Measurements from ENCODE around the gene PLD6.
"Not testable (repeated sequence)": the region's sequence is repeated elsewhere in the genome, so short reads cannot be mapped to it uniquely, and the experiment has no call there.

Gene PLD6

GRCh38 chr17:17191346-17191792 lies 14.8 kb downstream of the PLD6 start:
- H3K4me1 ChIP-seq (ENCODE audit: insufficient read depth, low read length) = peaks cover 5% of the 10 kb centered on the region; the same call in 1 of the 2 replicates
- H3K27ac ChIP-seq (ENCODE audit: low read length) = no peak overlapping the region
- no peak overlapping the region for H3K9ac ChIP-seq (ENCODE audit: low read depth, low read length)
- no peaks in the 10 kb centered on the region for H3K36me3 ChIP-seq (ENCODE audit: insufficient read depth, low read depth, low read length)
- H3K4me3 ChIP-seq (ENCODE audit: low read length) = no peak overlapping the region
- H3K9me3 ChIP-seq (ENCODE audit: insufficient read depth, low read depth, low read length) = no peaks in the 10 kb centered on the region
- H3K27me3 ChIP-seq (ENCODE audit: insufficient read depth, low read length) = no peaks in the 10 kb centered on the region

- Histone ChIP-seq H3K9ac (ENCODE audit: low read depth, low read length) (no peak overlapping the region), H3K27me3 (ENCODE audit: insufficient read depth, low read length) (no peaks in the 10 kb centered on the region), H3K4me1 (ENCODE audit: insufficient read depth, low read length) (peaks cover 5% of the 10 kb centered on the region; the same call in 1 of the 2 replicates), H3K27ac (ENCODE audit: low read length) (no peak overlapping the region), H3K4me3 (ENCODE audit: low read length) (no peak overlapping the region), H3K36me3 (ENCODE audit: insufficient read depth, low read depth, low read length) (no peaks in the 10 kb centered on the region), H3K9me3 (ENCODE audit: insufficient read depth, low read depth, low read length) (no peaks in the 10 kb centered on the region)
Observed at GRCh38 chr17:17190188-17190587, 15.9 kb downstream of the PLD6 start.

- H3K27me3 ChIP-seq (ENCODE audit: insufficient read depth, low read length) = no peaks in the 10 kb centered on the region
- H3K9me3 ChIP-seq (ENCODE audit: insufficient read depth, low read depth, low read length) = no peaks in the 10 kb centered on the region
- no peak overlapping the region for H3K27ac ChIP-seq (ENCODE audit: low read length)
- peaks cover 5% of the 10 kb centered on the region; the same call in 1 of the 2 replicates for H3K4me1 ChIP-seq (ENCODE audit: insufficient read depth, low read length)
- H3K4me3 ChIP-seq (ENCODE audit: low read length) = no peak overlapping the region
- no peak overlapping the region for H3K9ac ChIP-seq (ENCODE audit: low read depth, low read length)
- H3K36me3 ChIP-seq (ENCODE audit: insufficient read depth, low read depth, low read length) = 0 out of 2 replicates have a peak, but pooled peaks cover under 1% of the 10 kb centered on the region
Observed at GRCh38 chr17:17189559-17189958, 16.6 kb downstream of the PLD6 start.

GRCh38 chr17:17188586-17188985 lies 17.5 kb downstream of the PLD6 start:
- Histone ChIP-seq H3K9me3 (ENCODE audit: insufficient read depth, low read depth, low read length) (no peaks in the 10 kb centered on the region), H3K4me1 (ENCODE audit: insufficient read depth, low read length) (peaks cover 5% of the 10 kb centered on the region; the same call in 1 of the 2 replicates), H3K36me3 (ENCODE audit: insufficient read depth, low read depth, low read length) (peaks cover 9% of the 10 kb centered on the region; the same call in 1 of the 2 replicates), H3K4me3 (ENCODE audit: low read length) (no peak overlapping the region), H3K27me3 (ENCODE audit: insufficient read depth, low read length) (no peaks in the 10 kb centered on the region), H3K27ac (ENCODE audit: low read length) (no peak overlapping the region), H3K9ac (ENCODE audit: low read depth, low read length) (no peak overlapping the region)

- H3K27ac ChIP-seq (ENCODE audit: low read length) = no peak overlapping the region
- no peak overlapping the region for H3K9ac ChIP-seq (ENCODE audit: low read depth, low read length)
- peaks cover 22% of the 10 kb centered on the region; the same call in 1 of the 2 replicates for H3K36me3 ChIP-seq (ENCODE audit: insufficient read depth, low read depth, low read length)
- H3K27me3 ChIP-seq (ENCODE audit: insufficient read depth, low read length) = no peaks in the 10 kb centered on the region
- no peaks in the 10 kb centered on the region for H3K9me3 ChIP-seq (ENCODE audit: insufficient read depth, low read depth, low read length)
- no peak overlapping the region for H3K4me3 ChIP-seq (ENCODE audit: low read length)
- peaks cover 2% of the 10 kb centered on the region; the same call in 1 of the 2 replicates for H3K4me1 ChIP-seq (ENCODE audit: insufficient read depth, low read length)
Observed at GRCh38 chr17:17186551-17187505, 19.3 kb downstream of the PLD6 start.

GRCh38 chr17:17186051-17186450 lies 20.1 kb downstream of the PLD6 start:
- Histone ChIP-seq H3K9me3 (ENCODE audit: insufficient read depth, low read depth, low read length) (no peaks in the 10 kb centered on the region), H3K4me3 (ENCODE audit: low read length) (no peak overlapping the region), H3K9ac (ENCODE audit: low read depth, low read length) (no peak overlapping the region), H3K4me1 (ENCODE audit: insufficient read depth, low read length) (no peaks in the 10 kb centered on the region; the same call in 1 of the 2 replicates), H3K27ac (ENCODE audit: low read length) (no peak overlapping the region), H3K27me3 (ENCODE audit: insufficient read depth, low read length) (no peaks in the 10 kb centered on the region), H3K36me3 (ENCODE audit: insufficient read depth, low read depth, low read length) (peaks cover 28% of the 10 kb centered on the region)

- H3K4me1 ChIP-seq (ENCODE audit: insufficient read depth, low read length); H3K27me3 ChIP-seq (ENCODE audit: insufficient read depth, low read length); H3K9ac ChIP-seq (ENCODE audit: low read depth, low read length); H3K9me3 ChIP-seq (ENCODE audit: insufficient read depth, low read depth, low read length); H3K27ac ChIP-seq (ENCODE audit: low read length); H3K4me3 ChIP-seq (ENCODE audit: low read length): not testable (repeated sequence)
- H3K36me3 ChIP-seq (ENCODE audit: insufficient read depth, low read depth, low read length) = peaks cover 37% of the 10 kb centered on the region
Observed at GRCh38 chr17:17184985-17185757, 21.0 kb downstream of the PLD6 start.

- H3K4me3 ChIP-seq (ENCODE audit: low read length) = no peak overlapping the region
- H3K36me3 ChIP-seq (ENCODE audit: insufficient read depth, low read depth, low read length) = peaks cover 46% of the 10 kb centered on the region
- no peaks in the 10 kb centered on the region for H3K9me3 ChIP-seq (ENCODE audit: insufficient read depth, low read depth, low read length)
- no peaks in the 10 kb centered on the region for H3K4me1 ChIP-seq (ENCODE audit: insufficient read depth, low read length)
- H3K27me3 ChIP-seq (ENCODE audit: insufficient read depth, low read length) = no peaks in the 10 kb centered on the region
- H3K9ac ChIP-seq (ENCODE audit: low read depth, low read length) = no peak overlapping the region
- no peak overlapping the region for H3K27ac ChIP-seq (ENCODE audit: low read length)
Observed at GRCh38 chr17:17183744-17184143, 22.4 kb downstream of the PLD6 start.

- Histone ChIP-seq H3K4me1 (ENCODE audit: insufficient read depth, low read length) (no peaks in the 10 kb centered on the region), H3K27ac (ENCODE audit: low read length) (no peak overlapping the region), H3K9ac (ENCODE audit: low read depth, low read length) (no peak overlapping the region), H3K27me3 (ENCODE audit: insufficient read depth, low read length) (no peaks in the 10 kb centered on the region), H3K4me3 (ENCODE audit: low read length) (no peak overlapping the region), H3K9me3 (ENCODE audit: insufficient read depth, low read depth, low read length) (no peaks in the 10 kb centered on the region), H3K36me3 (ENCODE audit: insufficient read depth, low read depth, low read length) (peaks cover 55% of the 10 kb centered on the region)
Observed at GRCh38 chr17:17182598-17183136, 23.5 kb downstream of the PLD6 start.

- H3K27ac ChIP-seq (ENCODE audit: low read length) = no peak overlapping the region
- H3K9me3 ChIP-seq (ENCODE audit: insufficient read depth, low read depth, low read length) = no peaks in the 10 kb centered on the region
- H3K9ac ChIP-seq (ENCODE audit: low read depth, low read length) = no peak overlapping the region
- H3K27me3 ChIP-seq (ENCODE audit: insufficient read depth, low read length) = no peaks in the 10 kb centered on the region
- no peak overlapping the region for H3K4me3 ChIP-seq (ENCODE audit: low read length)
- no peaks in the 10 kb centered on the region for H3K4me1 ChIP-seq (ENCODE audit: insufficient read depth, low read length)
- H3K36me3 ChIP-seq (ENCODE audit: insufficient read depth, low read depth, low read length) = peaks cover 62% of the 10 kb centered on the region
Observed at GRCh38 chr17:17181666-17182597, 24.2 kb downstream of the PLD6 start.
